Esophagus (tissue), 2 donors: ENCODE data around the gene RIOK3. TPM values are rescaled to one million over a fixed set of nuclear protein-coding genes. Genes with fewer than 3 reads are reported as not detected.

Experiments used
- H3K27ac ChIP-seq, 2 donors: one replicate each; pipeline ENCODE4 v1.5.1; 2013; ENCODE audit warnings: low read depth in 2 of 2, mild to moderate bottlenecking in 2 of 2, inconsistent platforms in 1 of 2, low read length in 1 of 2, moderate library complexity in 1 of 2
- H3K27me3 ChIP-seq, 2 donors: one replicate each; pipeline ENCODE4 v1.6.1; 2013; ENCODE audit warnings: low read length in 2 of 2, control low read depth in 1 of 2, mild to moderate bottlenecking in 1 of 2; ENCODE audit not compliant: insufficient read depth in 2 of 2, control insufficient read depth in 1 of 2
- H3K36me3 ChIP-seq, 2 donors: one replicate each; pipeline ENCODE4 v1.6.1; 2013; ENCODE audit warnings: low read length in 1 of 2; ENCODE audit not compliant: control insufficient read depth in 2 of 2, insufficient read depth in 2 of 2
- H3K4me1 ChIP-seq, 2 donors: one replicate each; pipeline ENCODE4 v1.6.1; 2013; ENCODE audit warnings: low read length in 1 of 2; ENCODE audit not compliant: control insufficient read depth in 2 of 2, insufficient read depth in 2 of 2
- H3K4me3 ChIP-seq, 2 donors: one replicate each; pipeline ENCODE4 v1.5.1; 2013; ENCODE audit warnings: low read length in 2 of 2, mild to moderate bottlenecking in 2 of 2, low read depth in 1 of 2, moderate library complexity in 1 of 2
- H3K9me3 ChIP-seq, 2 donors: one replicate each; pipeline ENCODE4 v1.6.1; 2013; ENCODE audit warnings: mild to moderate bottlenecking in 2 of 2, low read depth in 1 of 2, low read length in 1 of 2, moderate library complexity in 1 of 2; ENCODE audit not compliant: control insufficient read depth in 2 of 2, insufficient read depth in 1 of 2
- WGBS, 2 donors: extraction: QIAGEN DNeasy Blood & Tissue Kit; methylation state at CpG; one replicate each; pipeline ENCODE4 v1.1.7; 2013; 5-methylcytosine and 5-hydroxymethylcytosine counted together
- polyA plus RNA-seq, 2 donors: library from polyadenylated mRNA; stranded (reverse); fragments of 200-250 nt; gene quantifications; one replicate each; pipeline ENCODE4 v1.2.3, GENCODE V29; 2013
- donor health status: healthy with polysubstance abuse.
- donor health status: Bipolar disorder and iron deficiency.

RIOK3 gene
- polyA plus RNA-seq, 2 donors = 74.1 to 147 TPM

DNA sequence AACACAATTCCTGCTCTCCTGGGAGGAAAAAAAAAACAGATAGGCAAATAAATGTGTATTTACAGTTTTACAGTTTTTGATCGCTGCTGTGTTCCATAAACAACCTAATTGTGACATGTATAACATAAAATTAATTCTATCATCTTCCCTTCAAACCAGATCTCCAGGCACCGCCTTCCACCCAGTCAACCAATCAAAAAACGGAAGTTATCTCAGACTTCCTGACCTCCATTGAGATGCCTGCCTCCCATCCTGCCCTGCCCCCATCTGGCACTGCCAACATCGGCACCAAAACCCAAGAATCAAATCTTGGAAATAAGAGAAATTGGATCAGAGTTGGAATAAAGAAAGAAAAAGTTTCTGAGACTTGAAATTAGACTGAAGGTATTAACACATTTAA lies 3.1 kb upstream of the RIOK3 start:
- no peaks in the 10 kb centered on the region for H3K9me3 ChIP-seq
- no peak overlapping the region for H3K4me3 ChIP-seq
- no peaks in the 10 kb centered on the region for H3K27me3 ChIP-seq
- H3K36me3 ChIP-seq = no peaks in the 10 kb centered on the region
- 77% methylated on average over 4 of the region's 4 CpGs for WGBS, 2 donors
- H3K27ac ChIP-seq = no peak overlapping the region
- no peaks in the 10 kb centered on the region for H3K4me1 ChIP-seq

GRCh38 chr18:23451011-23451410 lies 2.1 kb upstream of the RIOK3 start:
- Histone ChIP-seq H3K27me3 (no peaks in the 10 kb centered on the region), H3K9me3 (peaks cover 0 to 1% of the 10 kb centered on the region in 2 donors), H3K36me3 (peaks cover 0 to 2% of the 10 kb centered on the region in 2 donors), H3K4me1 (no peaks in the 10 kb centered on the region), H3K27ac (no peak overlapping the region), H3K4me3 (no peak overlapping the region)
- WGBS, 2 donors = 94 to 95% methylated on average over 18 of the region's 18 CpGs

GRCh38 chr18:23451491-23451890 lies 1.6 kb upstream of the RIOK3 start:
- Histone ChIP-seq H3K4me1 (no peaks in the 10 kb centered on the region), H3K36me3 (peaks cover 0 to 2% of the 10 kb centered on the region in 2 donors), H3K27ac (peak overlapping the region in 1 of 2 donors; percentile 74), H3K27me3 (no peaks in the 10 kb centered on the region), H3K9me3 (peaks cover 0 to 1% of the 10 kb centered on the region in 2 donors), H3K4me3 (no peak overlapping the region)
- 91 to 97% methylated on average over 6 of the region's 6 CpGs for WGBS, 2 donors

DNA sequence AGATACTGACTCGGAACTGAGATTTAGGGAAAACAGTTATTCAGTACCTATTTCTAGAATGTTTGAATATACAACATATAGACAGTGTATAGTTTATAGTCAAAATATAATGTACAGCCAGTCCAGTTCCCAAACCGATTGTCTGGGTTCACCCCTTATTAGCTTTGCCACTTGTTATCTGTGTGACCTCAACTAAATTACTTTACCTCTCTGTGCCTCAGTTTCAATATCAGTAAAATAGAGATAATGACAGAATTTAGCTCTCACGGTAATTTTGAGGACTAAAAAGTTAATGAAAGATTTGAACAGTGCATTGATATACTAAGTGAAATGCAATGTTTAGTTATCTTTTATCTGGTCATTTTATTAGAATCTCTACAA lies 750 bp upstream of the RIOK3 start:
- 45 to 46% methylated on average over 3 of the region's 3 CpGs for WGBS, 2 donors
- Histone ChIP-seq H3K27me3 (no peaks in the 10 kb centered on the region), H3K4me1 (no peaks in the 10 kb centered on the region), H3K27ac (peak overlapping the region; percentile 33 to 74), H3K9me3 (peaks cover 0 to 1% of the 10 kb centered on the region in 2 donors), H3K4me3 (peak overlapping the region in 1 of 2 donors; percentile 97), H3K36me3 (peaks cover 0 to 2% of the 10 kb centered on the region in 2 donors)

DNA sequence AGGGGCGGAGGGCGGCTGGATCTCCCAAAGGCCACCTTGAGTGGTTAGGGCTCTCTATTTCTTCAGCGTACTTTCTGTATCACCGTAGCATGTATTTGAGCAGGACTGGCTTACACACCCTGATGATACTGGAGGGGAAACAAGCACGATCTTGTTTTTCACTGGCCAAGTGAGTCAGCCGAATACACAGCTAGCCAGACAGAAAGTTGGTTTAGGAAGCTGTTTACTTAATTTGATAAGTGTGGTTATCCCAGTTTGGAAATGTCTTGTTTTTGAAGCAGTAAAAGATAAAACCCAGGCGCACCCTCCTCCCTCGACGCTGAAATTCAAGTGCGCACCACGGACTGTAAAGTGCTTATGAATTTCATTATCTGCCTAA lies 582 bp downstream of the RIOK3 start:
- H3K4me3 ChIP-seq = peak overlapping the region; percentile 87 to 97

DNA sequence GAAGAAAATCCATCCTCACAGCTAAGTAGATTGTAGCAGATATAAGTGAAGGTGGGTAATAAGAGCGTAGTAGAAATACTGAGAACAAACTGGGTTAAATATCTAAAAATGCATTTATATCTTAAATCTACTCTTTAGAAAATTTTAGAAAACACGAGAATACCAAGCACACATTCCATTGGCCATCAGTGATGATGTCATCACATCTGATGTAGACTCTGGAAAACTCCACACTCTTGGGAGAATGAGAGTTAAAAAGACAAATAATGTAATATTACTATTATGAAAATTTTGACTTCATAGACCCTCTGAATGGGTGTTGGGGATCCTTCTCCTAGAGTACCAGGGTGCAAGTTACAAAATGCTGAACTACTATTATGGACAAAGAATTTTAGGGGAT lies 3.7 kb downstream of the RIOK3 start:
- peak overlapping the region in 1 of 2 donors; percentile 27 for H3K4me3 ChIP-seq
- no peak overlapping the region for H3K27ac ChIP-seq
- peaks cover 0 to 5% of the 10 kb centered on the region in 2 donors for H3K36me3 ChIP-seq
- WGBS, 2 donors = 89 to 96% methylated on average over 2 of the region's 2 CpGs
- peaks cover 0 to 3% of the 10 kb centered on the region in 2 donors for H3K4me1 ChIP-seq
- H3K27me3 ChIP-seq = no peaks in the 10 kb centered on the region
- H3K9me3 ChIP-seq = peaks cover 0 to 1% of the 10 kb centered on the region in 2 donors

More for the DNA sequence above, 582 bp downstream of the RIOK3 start:
- Histone ChIP-seq H3K9me3 (peaks cover 0 to 1% of the 10 kb centered on the region in 2 donors), H3K27me3 (no peaks in the 10 kb centered on the region), H3K27ac (peak overlapping the region; percentile 97 to 99), H3K36me3 (peaks cover 0 to 3% of the 10 kb centered on the region in 2 donors), H3K4me1 (peaks cover 0 to 1% of the 10 kb centered on the region in 2 donors)
- WGBS, 2 donors = 1 to 2% methylated on average over 11 of the region's 11 CpGs

DNA sequence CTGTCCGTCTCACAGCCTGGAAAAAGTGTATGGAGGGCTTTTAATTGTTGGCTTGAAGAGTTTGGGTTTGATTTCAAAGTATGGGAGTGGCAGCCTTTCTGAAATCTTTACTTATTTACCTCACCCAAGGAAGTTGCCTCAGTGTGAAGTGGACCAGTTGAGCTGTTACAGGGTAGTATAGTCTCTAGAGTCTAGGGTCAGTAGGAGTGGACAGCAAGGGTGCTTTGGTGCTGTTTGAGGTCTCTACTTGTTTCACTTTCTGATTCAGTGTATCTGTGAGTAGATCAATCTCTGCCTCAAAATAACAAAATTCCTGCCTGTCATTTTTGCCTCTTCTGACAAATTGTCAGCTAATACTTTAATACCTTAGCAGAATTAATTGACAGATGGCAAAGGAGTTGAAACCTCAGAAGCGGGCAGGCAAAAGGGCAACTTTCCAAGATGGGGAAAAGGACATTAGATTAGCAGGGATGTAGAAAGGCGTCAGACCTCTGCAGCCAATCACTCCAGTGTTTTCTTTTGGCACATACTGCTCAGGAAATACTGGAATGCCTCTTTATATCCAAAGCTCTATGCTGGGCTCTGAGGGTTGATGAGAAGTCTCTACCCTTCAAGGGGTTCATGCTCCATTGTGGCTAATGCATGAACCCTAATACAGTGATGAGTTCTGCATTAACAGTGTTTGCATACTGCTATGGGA lies 5.9 kb downstream of the RIOK3 start:
- WGBS, 2 donors = 53 to 65% methylated on average over 3 of the region's 3 CpGs
- Histone ChIP-seq H3K4me1 (peaks cover 0 to 3% of the 10 kb centered on the region in 2 donors), H3K27me3 (no peaks in the 10 kb centered on the region), H3K4me3 (peak overlapping the region; percentile 5 to 30), H3K9me3 (peaks cover 0 to 1% of the 10 kb centered on the region in 2 donors), H3K27ac (peak overlapping the region in 1 of 2 donors; percentile 20), H3K36me3 (peaks cover 4 to 13% of the 10 kb centered on the region in 2 donors)

DNA sequence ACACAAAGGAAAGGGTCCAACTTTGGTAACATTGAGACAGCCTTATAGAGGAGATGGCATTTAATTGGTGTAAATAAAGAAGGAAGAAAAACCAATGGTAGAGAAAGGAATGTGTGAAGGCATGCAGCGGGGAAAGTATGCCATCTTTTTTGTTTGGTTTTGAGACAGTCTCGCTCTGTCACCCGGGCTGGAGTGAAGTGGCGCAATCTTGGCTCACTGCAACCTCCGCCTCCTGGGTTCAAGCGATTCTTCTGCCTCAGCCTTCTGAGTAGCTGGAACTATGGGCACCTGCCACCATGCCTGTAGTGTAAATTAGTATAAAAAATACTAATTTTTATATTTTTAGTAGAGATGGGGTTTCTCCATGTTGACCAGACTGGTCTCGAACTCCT lies 6.4 kb downstream of the RIOK3 start:
- Histone ChIP-seq H3K4me1 (peaks cover 0 to 3% of the 10 kb centered on the region in 2 donors), H3K4me3 (peak overlapping the region in 1 of 2 donors; percentile 30), H3K27ac (no peak overlapping the region)

GRCh38 chr18:23460285-23461273 lies 7.5 kb downstream of the RIOK3 start:
- Histone ChIP-seq H3K36me3 (peaks cover 9 to 12% of the 10 kb centered on the region in 2 donors), H3K4me3 (no peak overlapping the region), H3K9me3 (no peaks in the 10 kb centered on the region), H3K27me3 (no peaks in the 10 kb centered on the region), H3K4me1 (peaks cover 0 to 3% of the 10 kb centered on the region in 2 donors), H3K27ac (no peak overlapping the region)
- 71 to 74% methylated on average over 2 of the region's 2 CpGs for WGBS, 2 donors

More for the DNA sequence above, 6.4 kb downstream of the RIOK3 start:
- Histone ChIP-seq H3K27me3 (no peaks in the 10 kb centered on the region), H3K9me3 (peaks cover 0 to 1% of the 10 kb centered on the region in 2 donors), H3K36me3 (peaks cover 9 to 13% of the 10 kb centered on the region in 2 donors)
- 83 to 88% methylated on average over 7 of the region's 7 CpGs for WGBS, 2 donors
